Measurements from ENCODE around the gene SMPD4. TPM values are rescaled to one million over a fixed set of nuclear protein-coding genes. Genes with fewer than 3 reads are reported as not detected.
"Not testable (repeated sequence)": the region's sequence is repeated elsewhere in the genome, so short reads cannot be mapped to it uniquely, and the experiment has no call there.

Gene SMPD4
- total and polyA plus RNA-seq, 2 donors (not counting 1 experiment from before 2014, with no cell fraction given): 11.2 to 22.3 TPM

- H3K79me2 ChIP-seq (ENCODE audit: control insufficient read depth, insufficient read depth, low read length); H3K9me3 ChIP-seq (ENCODE audit: control insufficient read depth, insufficient read depth, low read depth, low read length); H3K36me3 ChIP-seq (ENCODE audit: control insufficient read depth, insufficient read depth, low read length); H4K20me1 ChIP-seq (ENCODE audit: control insufficient read depth, extremely low read depth, insufficient read depth, low read length); H3K4me3 ChIP-seq (replicated peaks in 1 of 4; ENCODE audit: control extremely low read depth in 1 of 4, insufficient read depth in 1 of 4, low read depth in 3 of 4, low read length in 4 of 4); H3K4me1 ChIP-seq (ENCODE audit: control insufficient read depth, extremely low read depth, insufficient read depth, low read length); H3K27ac ChIP-seq (ENCODE audit: insufficient read depth, low read length); H3K9ac ChIP-seq (ENCODE audit: insufficient read depth, low read length); DNase-seq (ENCODE audit: low read depth in 2 of 2); H2AFZ ChIP-seq (ENCODE audit: low read length); H3K27me3 ChIP-seq (ENCODE audit: control insufficient read depth, insufficient read depth, low read length); H3K4me2 ChIP-seq (ENCODE audit: extremely low read depth, insufficient read depth, low read length): not testable (repeated sequence)
These were observed 60.5 kb downstream of the SMPD4 start for GRCh38 chr2:130120924-130121323.

DNA sequence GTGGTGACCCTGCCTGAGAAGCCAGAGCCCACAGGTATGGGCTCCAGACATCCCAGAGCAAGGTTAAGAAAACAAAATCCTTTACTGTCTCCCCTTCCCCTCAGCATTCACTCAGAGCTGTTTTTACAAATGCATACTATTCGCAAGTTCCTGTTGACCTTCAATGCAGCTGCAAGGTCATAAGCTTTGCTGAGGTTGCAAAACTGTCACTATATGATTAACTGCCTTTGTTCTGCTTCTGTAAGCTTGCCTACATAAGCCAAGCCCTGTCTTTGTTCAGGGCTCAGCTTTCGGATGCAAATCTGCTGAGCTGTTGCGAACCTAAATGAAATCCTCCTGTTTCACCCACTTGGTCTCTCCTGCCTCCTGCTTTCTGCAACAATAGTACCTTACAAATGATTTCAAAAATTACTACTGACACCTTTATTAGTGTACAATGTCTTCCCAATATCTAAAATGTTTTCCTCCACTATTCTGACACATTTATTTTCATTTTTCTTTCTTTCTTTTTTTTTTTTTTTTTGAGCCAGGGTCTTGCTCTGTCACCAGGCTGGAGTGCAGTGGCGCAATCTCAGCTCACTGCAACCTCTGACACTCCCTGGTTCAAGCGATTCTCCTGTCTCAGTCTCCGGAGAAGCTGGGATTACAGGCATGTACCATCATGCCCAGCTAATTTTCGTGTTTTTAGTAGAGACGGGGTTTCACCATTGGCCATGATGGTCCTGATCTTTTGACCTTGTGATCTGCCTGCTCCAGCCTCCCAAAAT lies 78.6 kb downstream of the SMPD4 start:
- not testable (repeated sequence) for H3K79me2 ChIP-seq (ENCODE audit: control insufficient read depth, insufficient read depth, low read length); H3K9ac ChIP-seq (ENCODE audit: insufficient read depth, low read length); H3K4me2 ChIP-seq (ENCODE audit: extremely low read depth, insufficient read depth, low read length); H3K9me3 ChIP-seq (ENCODE audit: control insufficient read depth, insufficient read depth, low read depth, low read length); H4K20me1 ChIP-seq (ENCODE audit: control insufficient read depth, extremely low read depth, insufficient read depth, low read length); H3K27ac ChIP-seq (ENCODE audit: insufficient read depth, low read length); H3K27me3 ChIP-seq (ENCODE audit: control insufficient read depth, insufficient read depth, low read length); H3K36me3 ChIP-seq (ENCODE audit: control insufficient read depth, insufficient read depth, low read length); H3K4me3 ChIP-seq (replicated peaks in 1 of 4; ENCODE audit: control extremely low read depth in 1 of 4, insufficient read depth in 1 of 4, low read depth in 3 of 4, low read length in 4 of 4); H2AFZ ChIP-seq (ENCODE audit: low read length); H3K4me1 ChIP-seq (ENCODE audit: control insufficient read depth, extremely low read depth, insufficient read depth, low read length)
- DNase-seq (ENCODE audit: low read depth in 2 of 2): peak in 1 of 2 donors; percentile 0

Other genes starting within 250 kb of the SMPD4 start
- gene RAB6C, start 201.9 kb downstream of the SMPD4 start, total RNA-seq: not detected in 2 replicates
- gene RAB6C, start 201.9 kb downstream of the SMPD4 start, polyA plus RNA-seq: 0.05 and 0.10 TPM in 2 replicates
- gene POTEF, start 52.4 kb downstream of the SMPD4 start, total RNA-seq: not detected in 2 replicates
- not detected in 2 replicates for gene POTEF, start 52.4 kb downstream of the SMPD4 start, polyA plus RNA-seq
- 2.0 and 3.1 TPM in 2 replicates for gene CCDC74B, start 36.5 kb downstream of the SMPD4 start, total RNA-seq
- 1.8 and 2.1 TPM in 2 replicates for gene CCDC74B, start 36.5 kb downstream of the SMPD4 start, polyA plus RNA-seq
- 134 and 254 TPM in 2 replicates for gene MZT2B, start 660 bp upstream of the SMPD4 start, total RNA-seq
- 47.7 and 54.0 TPM in 2 replicates for gene MZT2B, start 660 bp upstream of the SMPD4 start, polyA plus RNA-seq
- not detected in 2 replicates for gene TUBA3E, start 16.8 kb upstream of the SMPD4 start, total RNA-seq
- not detected in 2 replicates for gene TUBA3E, start 16.8 kb upstream of the SMPD4 start, polyA plus RNA-seq
- gene IMP4, start 161.3 kb upstream of the SMPD4 start, total RNA-seq: 50.1 and 58.0 TPM in 2 replicates
- 46.3 and 67.6 TPM in 2 replicates for gene IMP4, start 161.3 kb upstream of the SMPD4 start, polyA plus RNA-seq
- 8.0 and 9.6 TPM in 2 replicates for gene PTPN18, start 174.5 kb upstream of the SMPD4 start, total RNA-seq
- gene PTPN18, start 174.5 kb upstream of the SMPD4 start, polyA plus RNA-seq: 18.1 and 23.0 TPM in 2 replicates